UCSD-AML1 (cell line): Measurements from ENCODE around the gene LNX1.

ENCODE experiments used
- DNase-seq: peaks from one replicate; lab custom pipeline; 2025; ENCODE audit not compliant: unreplicated experiment; lab: John Stamatoyannopoulos, UW

The LNX1 gene

GRCh38 chr4:53599632-53600031 lies 8.3 kb upstream of the LNX1 start:
- no peak for DNase-seq

- DNase-seq, result no peak
Observed at GRCh38 chr4:53598901-53599300, 7.6 kb upstream of the LNX1 start.

GRCh38 chr4:53598483-53598882 lies 7.2 kb upstream of the LNX1 start:
- no peak for DNase-seq

DNA sequence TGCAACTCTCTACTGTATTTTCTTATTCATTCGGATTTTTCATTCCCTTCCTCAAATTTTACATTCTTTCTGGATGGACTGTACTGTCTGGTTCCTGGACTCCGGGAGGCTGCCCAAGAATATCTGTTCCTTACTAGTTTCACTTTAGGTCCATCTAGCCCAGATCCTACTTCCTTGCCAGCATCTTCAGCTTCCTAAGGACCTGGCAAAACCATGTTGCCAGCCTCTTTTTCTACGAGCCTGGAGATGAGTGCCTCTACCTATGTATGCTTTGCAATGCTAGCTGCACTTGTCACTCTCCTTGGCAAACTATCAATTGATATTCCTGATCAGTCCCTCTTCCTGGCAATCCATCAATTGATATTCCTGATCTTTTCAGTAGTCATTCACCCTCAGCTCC lies 5.6 kb upstream of the LNX1 start:
- DNase-seq, result no peak

DNA sequence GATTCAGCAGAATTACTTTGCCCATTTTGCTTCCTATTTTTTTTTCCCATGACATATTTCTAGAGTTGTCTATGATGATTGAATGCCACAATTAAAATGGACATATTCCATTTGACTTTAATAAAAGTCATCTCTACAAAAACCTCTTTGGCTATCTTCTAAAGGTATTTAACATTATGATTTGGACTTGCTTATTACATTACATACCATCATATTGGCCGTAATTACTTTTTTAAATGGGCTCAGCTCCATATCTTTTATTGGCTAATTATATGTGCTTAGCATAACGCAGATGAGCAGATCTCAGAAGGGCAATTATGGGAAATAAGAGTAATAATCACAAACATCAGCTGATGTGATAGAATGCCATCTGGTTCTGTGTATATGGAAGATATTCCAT lies 4.5 kb upstream of the LNX1 start:
- DNase-seq, result no peak

DNA sequence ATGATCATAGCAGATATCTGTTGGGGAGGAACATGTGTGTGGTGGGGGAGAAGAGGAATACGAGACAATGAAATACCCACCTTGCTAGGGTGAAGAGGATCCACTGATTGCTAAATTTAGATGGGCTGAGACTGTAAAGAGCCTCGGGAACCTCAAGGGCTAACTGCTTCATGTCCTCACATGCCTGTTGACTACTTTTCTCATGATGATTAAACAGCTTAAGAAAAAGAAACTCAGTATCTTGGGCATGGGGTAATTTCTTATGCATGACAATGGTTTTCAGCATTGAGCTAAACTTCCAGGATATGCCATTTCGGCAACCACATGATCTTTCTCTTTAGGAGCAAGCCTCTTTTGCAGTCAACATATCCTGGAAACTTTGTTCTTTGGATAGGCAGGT lies 3.9 kb upstream of the LNX1 start:
- no peak for DNase-seq

DNA sequence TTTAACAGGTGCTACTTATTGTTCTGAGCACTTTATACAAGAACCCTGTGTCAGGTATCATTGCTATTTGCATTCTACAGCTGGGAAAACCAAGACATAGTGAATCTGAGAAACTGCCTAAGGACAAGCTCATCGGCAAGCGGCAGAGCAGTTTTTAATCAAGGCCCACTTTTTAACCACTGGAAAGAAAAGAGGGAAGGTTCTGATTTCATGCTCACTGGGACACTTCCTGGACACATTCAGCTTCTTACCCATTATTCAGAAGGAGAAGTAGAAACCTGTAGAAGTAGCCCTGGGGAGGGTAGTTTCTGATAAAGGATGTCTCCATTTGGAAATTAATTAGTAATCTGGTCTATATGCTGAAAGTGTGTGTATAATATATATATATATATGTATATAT lies 2.5 kb upstream of the LNX1 start:
- DNase-seq, result no peak

- no peak for DNase-seq
Observed at GRCh38 chr4:53592686-53593501, 1.6 kb upstream of the LNX1 start.

DNA sequence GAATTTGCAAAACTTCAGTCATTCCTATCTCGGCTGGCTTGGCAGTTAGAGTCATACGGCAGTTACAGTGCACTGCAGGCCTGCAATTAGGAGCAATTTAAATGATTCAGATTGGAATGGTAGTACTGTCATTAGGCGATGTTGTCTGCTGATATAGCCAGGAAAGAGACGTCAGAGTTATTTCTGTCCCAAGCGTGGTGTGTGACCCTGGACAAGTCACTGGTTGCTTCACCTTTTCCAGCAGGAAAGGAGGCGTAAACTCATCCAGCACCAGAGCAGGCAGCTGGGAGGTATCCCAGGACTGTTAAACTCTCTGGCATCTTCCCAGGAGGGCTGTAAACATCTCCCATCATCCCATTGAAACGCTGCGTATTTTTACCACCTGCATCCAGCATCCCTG lies 836 bp upstream of the LNX1 start:
- DNase-seq, result no peak

- no peak for DNase-seq
Observed at GRCh38 chr4:53590187-53590586, 1.1 kb downstream of the LNX1 start.

DNA sequence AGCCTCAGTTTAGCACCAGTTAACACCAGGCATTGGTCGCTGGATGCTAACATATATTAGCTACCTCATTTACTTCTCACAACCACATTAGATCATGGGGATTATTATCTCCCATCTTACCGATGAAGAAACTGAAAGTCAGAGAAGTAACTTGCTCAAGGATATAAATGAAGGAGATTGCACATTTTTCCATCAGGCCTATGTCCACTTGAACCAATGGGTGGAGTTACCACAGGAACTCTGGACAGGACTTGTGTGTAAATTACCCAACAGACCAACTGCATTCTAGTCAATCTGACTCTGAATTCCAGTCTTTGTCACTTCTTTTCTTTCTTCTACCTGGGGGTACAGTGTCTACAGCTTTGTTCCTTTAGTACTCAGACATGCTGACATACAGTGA lies 1.8 kb downstream of the LNX1 start:
- DNase-seq, result no peak

- no peak for DNase-seq
Observed at GRCh38 chr4:53587135-53587534, 4.2 kb downstream of the LNX1 start.

DNA sequence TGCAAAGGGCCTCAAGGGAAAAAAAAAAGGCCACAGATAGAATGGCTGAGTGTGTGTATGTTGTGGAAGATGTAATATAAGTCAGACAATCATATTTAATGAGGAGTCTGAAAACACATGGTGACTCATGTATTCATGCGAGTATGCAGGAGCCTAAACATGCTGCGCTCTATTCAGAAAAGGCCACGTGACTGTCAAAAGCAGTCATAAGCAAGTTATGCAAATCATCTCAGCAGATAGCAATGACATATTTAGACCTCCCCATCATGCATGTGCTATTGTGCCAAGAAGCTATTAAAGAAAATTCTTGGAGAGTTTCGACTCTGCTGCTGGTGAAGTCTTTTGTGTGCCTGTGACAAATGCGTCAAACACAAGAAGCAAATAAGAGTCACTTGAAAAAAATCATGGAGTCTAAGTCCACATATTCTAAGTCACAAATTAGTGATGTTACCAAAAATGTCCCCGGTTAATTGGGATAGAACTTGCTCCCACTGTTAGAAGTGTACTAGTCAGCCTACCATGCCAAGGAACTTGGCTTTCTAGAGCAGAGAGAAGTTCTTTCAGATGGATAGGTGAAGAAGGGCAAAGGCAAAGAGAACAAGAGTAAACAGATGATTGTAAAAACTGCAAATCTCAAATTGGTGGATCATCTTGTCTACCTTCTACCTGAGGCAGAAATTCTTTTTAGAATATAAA lies 5.0 kb downstream of the LNX1 start:
- DNase-seq, result no peak

GRCh38 chr4:53584658-53585057 lies 6.6 kb downstream of the LNX1 start:
- no peak for DNase-seq

DNA sequence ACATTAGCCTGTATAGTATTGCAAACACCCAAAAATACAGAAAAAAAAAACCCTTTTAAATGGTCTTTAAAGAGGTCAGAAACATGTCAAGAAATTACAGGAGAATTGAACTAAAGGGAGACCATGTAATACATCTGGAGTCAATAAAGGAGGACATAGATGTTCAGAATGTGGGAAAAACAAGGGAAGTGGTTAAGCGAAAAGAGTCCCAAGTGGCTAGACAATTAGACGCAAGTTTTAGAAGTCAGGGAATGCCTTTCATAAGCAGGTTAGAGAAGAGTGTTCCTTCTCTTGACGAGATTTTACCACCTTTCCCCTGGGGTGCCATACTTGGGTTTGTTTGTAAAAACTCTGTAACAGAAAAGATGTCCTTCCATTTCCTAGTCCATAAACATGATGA lies 7.8 kb downstream of the LNX1 start:
- no peak for DNase-seq

DNA sequence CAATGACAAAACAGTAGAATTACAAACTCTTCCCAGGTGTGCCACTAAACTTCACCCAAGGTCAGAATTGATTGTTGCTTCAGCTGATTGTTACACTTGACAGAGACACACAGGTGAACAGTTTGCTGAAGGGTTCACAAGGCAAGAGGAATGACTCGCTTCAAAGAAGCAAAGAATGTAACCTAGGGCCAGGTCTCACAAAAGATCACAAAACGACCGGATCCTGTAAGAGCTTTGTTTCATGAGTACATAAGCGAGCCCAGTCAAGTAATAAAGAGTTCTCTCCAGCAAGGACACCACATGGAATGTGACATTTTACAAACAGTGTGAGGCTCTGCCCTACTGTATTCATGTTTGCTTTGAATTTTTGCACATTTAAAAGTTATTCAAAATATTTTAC lies 9.1 kb downstream of the LNX1 start:
- DNase-seq, result no peak

GRCh38 chr4:53580274-53580673 lies 11.0 kb downstream of the LNX1 start:
- no peak for DNase-seq

GRCh38 chr4:53579826-53580225 lies 11.5 kb downstream of the LNX1 start:
- no peak for DNase-seq

DNA sequence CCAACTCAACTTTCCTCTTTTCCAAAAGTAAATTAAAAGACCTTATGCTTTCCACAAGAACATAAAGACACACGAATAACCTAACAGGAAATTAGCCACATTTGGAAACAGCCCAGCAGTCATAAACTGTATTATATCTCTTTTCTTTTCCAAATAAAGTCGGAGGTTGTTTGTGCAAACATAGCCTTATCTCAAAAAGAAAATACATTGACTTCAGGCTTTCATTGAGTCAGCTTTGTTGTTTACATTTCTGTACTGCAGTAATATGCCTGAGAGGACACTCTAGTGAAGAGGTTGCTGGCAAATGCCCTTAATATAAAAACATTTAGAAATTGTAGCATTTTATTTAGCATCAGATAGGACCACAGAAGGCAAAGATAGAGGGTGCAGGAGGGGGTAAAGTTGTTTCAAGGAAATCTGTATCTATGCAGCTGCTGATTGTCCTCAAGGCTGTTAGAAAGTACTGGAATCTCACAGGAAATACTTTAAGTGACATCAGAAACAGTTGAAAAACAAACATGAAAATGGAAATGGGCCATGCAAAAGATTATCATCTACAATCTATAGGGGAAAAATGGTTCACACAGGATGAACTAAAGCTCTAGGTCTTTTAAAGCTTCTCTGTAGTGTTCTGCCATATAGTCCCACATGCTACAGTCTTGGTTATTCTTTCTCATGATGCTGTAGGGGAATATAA lies 14.5 kb downstream of the LNX1 start:
- DNase-seq, result no peak

DNA sequence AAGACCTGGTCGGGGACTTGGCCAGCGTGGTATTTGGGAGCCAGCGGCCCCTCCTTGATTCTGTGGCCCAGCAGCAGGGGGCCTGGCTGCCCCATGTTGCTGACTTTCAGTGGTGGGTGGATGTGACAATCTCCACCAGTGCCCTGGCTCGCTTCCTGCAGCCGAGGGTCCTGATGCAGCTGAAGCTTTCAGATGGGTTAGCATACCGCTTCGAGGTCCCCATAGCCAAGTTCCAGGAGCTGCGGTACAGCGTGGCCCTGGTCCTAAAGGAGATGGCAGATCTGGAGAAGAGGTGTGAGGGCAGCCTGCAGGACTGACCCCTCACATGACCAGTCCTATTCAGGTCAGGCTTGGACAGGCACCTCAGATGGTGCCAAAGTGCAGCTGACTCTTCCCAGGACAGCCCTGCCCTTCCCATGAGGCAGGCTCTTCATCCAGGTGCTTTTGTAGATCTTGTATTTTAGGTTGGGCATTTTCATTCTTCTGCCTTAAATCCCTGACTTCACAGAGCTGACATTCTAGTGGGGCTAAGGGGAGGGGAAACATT lies 15.1 kb downstream of the LNX1 start:
- no peak for DNase-seq

DNA sequence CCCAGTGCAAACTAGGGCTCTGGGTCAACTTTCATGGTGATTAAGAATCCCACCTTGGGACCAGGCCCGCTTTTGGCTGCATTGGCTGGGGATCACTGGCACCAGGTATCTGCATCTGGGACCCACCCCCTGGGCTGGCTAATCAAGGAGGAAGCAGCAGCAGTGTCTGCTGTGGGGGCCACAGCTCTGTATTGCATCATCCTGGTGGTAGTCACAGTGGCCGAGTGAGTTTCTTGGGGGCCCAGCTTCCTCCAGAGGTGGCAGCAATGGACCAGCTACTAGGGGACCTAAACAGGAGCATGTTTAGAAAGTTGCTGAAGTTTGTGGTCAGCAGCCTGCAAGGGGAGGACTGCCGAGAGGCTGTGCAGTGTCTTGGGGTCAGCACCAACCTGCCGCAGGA lies 15.7 kb downstream of the LNX1 start:
- DNase-seq, result no peak

DNA sequence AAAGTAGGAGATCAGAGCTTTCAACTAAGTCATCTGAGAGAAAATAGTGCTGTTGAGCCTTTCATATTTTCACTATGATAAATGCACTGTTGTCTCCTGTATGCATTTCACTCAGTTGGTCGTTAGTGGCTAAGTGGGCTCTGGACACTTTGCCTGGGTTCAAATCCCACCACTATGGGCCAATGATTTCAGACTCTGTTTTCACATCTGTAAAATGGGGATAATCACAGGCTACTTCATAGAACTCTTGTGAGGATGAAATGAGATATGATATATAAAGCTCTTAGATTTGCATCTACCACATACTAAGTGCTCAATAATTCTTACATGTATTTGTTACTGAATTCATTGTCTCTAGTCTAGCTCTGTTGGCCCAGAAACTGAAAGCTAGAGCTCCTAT lies 16.8 kb downstream of the LNX1 start:
- no peak for DNase-seq
